Measurements from ENCODE around the gene THSD4. TPM values are rescaled to one million over a fixed set of nuclear protein-coding genes. Genes with fewer than 3 reads are reported as not detected.
A peak's percentile ranks its signal among the peaks of the same experiment; 100 is the strongest.

The THSD4 gene
- polyA plus RNA-seq, 1 experiment = 45.8 TPM

DNA sequence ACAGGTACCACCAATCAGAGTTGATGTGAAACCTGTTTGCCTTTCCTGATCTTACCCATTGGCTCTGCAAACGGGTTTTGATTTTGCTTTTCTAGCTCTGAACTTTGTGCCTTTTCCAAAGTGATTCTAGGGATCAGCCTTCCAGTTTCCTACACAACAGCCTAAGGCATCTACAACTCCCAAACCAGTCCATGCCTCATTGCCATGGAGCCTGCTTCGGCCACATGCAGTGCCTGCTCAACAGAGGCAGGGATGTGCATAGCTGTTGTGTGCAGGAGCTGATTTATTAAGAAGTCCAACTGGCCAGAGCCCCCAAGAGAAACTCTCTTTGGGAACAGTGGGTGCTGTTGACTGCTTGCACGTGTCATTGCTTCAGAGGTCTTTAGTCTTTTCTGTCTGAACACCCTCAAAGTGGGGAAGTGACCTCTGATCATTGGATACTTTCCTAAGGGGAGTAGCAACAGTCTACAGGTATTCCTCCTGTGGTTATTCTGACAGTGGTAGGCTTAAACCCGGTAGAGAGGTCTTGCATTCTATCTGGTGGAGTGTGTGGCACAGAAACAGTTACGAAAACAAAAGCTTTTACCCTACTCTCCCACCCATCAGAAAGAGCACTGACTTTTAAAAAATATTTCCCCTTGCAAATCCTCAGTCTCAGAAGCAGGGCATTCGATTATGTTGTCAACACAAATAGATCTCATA lies 36.6 kb upstream of the THSD4 start:
- ChIA-PET POLR2A (interaction anchor here (1.8 kb wide), 1 partner anchor 30 kb away, joined by 8 read pairs; no protein-coding TSS in a partner anchor), CTCF (interaction anchor here (1.0 kb wide), 1 partner anchor 30 kb away, joined by 3 read pairs; no protein-coding TSS in a partner anchor)
- DNase-seq (ENCODE audit: low read depth, low spot score) = no peak
- no peak overlapping the region for H3K27ac ChIP-seq (ENCODE audit: low read depth, low read length)
- H3K9me3 ChIP-seq (ENCODE audit: control insufficient read depth, insufficient read depth, low read length) = no peaks in the 10 kb centered on the region
- TF ChIP-seq, protein P1, sequence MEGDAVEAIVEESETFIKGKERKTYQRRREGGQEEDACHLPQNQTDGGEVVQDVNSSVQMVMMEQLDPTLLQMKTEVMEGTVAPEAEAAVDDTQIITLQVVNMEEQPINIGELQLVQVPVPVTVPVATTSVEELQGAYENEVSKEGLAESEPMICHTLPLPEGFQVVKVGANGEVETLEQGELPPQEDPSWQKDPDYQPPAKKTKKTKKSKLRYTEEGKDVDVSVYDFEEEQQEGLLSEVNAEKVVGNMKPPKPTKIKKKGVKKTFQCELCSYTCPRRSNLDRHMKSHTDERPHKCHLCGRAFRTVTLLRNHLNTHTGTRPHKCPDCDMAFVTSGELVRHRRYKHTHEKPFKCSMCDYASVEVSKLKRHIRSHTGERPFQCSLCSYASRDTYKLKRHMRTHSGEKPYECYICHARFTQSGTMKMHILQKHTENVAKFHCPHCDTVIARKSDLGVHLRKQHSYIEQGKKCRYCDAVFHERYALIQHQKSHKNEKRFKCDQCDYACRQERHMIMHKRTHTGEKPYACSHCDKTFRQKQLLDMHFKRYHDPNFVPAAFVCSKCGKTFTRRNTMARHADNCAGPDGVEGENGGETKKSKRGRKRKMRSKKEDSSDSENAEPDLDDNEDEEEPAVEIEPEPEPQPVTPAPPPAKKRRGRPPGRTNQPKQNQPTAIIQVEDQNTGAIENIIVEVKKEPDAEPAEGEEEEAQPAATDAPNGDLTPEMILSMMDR (IDR thresholded peaks at IDR 0.05; ENCODE audit: low read depth, low read length) = no peak
- H3K4me3 ChIP-seq (ENCODE audit: low read depth, low read length) = no peak overlapping the region
- H3K27me3 ChIP-seq (ENCODE audit: control insufficient read depth, insufficient read depth, low read length) = no peaks in the 10 kb centered on the region

DNA sequence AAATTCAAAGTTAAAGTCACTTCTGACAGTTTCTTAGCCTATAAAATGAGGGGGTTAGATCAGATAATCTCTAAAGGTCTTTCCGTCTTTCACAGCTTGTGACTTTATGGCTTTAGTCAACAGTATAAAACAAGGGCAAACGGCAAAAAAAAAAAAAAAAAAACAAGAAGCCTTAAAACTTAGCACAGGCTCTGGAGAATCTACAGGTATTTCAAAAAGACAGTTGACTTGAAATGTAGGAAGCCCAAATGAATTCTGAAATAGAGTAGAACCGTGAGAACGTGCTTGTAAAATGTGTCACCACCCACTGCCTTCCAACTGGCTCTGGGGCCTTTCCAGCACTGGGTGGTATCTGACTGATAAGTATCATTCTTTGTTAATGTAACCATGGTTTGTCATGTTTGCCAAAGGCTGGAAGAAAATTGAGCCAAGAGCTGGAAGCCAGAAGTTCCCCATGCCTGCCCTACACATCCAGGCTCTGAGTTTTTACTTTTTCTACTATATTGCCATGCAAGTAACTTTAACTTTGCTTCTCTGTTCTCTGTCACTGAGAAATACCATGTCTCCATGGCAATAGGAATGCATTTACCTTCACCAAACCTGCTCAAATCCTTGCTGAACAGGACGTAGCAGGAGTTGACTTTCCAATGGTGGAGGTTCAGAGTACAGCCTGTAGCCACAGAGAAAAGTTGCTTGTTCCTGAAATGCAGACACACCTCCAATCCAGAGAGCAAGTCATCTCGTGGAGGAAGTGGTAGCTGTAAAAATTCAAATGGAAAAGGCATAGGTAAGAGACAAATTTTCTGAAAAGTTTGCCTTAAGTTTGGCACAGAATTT lies 35.8 kb upstream of the THSD4 start:
- Histone ChIP-seq H3K4me3 (ENCODE audit: low read depth, low read length) (no peak overlapping the region), H3K9me3 (ENCODE audit: control insufficient read depth, insufficient read depth, low read length) (no peaks in the 10 kb centered on the region), H3K27ac (ENCODE audit: low read depth, low read length) (peak overlapping the region; percentile 66), H3K27me3 (ENCODE audit: control insufficient read depth, insufficient read depth, low read length) (no peaks in the 10 kb centered on the region)
- ChIA-PET POLR2A (interaction anchor here (1.8 kb wide), 1 partner anchor 30 kb away, joined by 8 read pairs; no protein-coding TSS in a partner anchor), CTCF (interaction anchor here (0.7 kb wide), 1 partner anchor 192 kb away, joined by 3 read pairs; no protein-coding TSS in a partner anchor)
- TF ChIP-seq, protein P1 (IDR thresholded peaks at IDR 0.05; ENCODE audit: low read depth, low read length) = no peak
- DNase-seq (ENCODE audit: low read depth, low spot score) = no peak

DNA sequence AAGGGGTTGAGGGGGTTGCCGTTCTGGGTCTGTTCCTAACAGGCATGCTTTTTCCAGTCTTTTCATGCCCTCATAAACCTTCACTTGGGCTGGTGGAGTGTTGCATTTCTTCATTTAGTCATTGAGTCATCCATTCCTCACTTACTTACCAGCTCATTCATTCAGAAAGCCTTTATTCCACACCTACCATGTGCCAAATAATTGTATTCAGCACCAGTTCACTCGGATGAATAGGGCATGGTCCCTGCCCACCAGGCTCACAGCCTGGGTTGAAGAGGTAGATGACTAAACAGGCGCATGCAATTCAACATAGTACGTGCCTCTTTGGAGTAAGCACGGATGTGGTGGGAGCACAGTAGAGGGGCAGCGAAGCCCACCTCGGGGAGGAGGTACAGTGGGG lies 35.1 kb upstream of the THSD4 start:
- DNase-seq (ENCODE audit: low read depth, low spot score) = no peak
- CTCF ChIA-PET = no interaction called here

DNA sequence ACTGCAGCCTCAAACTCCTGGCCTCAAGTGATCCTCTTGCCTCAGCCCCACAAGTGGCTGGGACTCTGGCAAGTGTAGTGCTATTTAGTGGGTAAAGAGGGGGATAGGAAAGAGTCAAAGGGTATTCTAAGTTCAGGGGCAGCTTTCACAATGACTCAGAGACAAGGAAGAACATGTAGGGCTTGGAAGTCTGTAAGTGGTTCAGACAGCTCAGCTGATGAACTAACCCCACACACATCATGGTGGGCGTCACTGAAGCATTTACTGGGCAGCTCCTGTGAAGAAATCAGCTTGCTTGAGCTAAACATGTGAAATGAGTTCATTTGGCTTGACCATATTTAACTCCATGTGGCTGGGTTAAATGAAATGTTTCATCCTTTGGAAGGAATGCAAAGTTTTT lies 34.6 kb upstream of the THSD4 start:
- TF ChIP-seq, protein P1 (IDR thresholded peaks at IDR 0.05; ENCODE audit: low read depth, low read length) = no peak
- no peaks in the 10 kb centered on the region for H3K27me3 ChIP-seq (ENCODE audit: control insufficient read depth, insufficient read depth, low read length)
- POLR2A ChIA-PET = interaction anchor here (0.9 to 1.5 kb wide), 2 partner anchors 14 to 28 kb away, joined by 3 to 7 read pairs; no protein-coding TSS in a partner anchor
- DNase-seq (ENCODE audit: low read depth, low spot score) = peak; percentile 85
- no peaks in the 10 kb centered on the region for H3K9me3 ChIP-seq (ENCODE audit: control insufficient read depth, insufficient read depth, low read length)
- H3K27ac ChIP-seq (ENCODE audit: low read depth, low read length) = peak overlapping the region; percentile 77
- CTCF ChIA-PET = no interaction called here
- no peak overlapping the region for H3K4me3 ChIP-seq (ENCODE audit: low read depth, low read length)

More for the DNA sequence above, 35.1 kb upstream of the THSD4 start:
- Histone ChIP-seq H3K27ac (ENCODE audit: low read depth, low read length) (peak overlapping the region; percentile 77), H3K9me3 (ENCODE audit: control insufficient read depth, insufficient read depth, low read length) (no peaks in the 10 kb centered on the region), H3K4me3 (ENCODE audit: low read depth, low read length) (no peak overlapping the region), H3K27me3 (ENCODE audit: control insufficient read depth, insufficient read depth, low read length) (no peaks in the 10 kb centered on the region)
- POLR2A ChIA-PET = interaction anchor here (0.9 to 1.5 kb wide), 2 partner anchors 13 to 29 kb away, joined by 3 to 7 read pairs; no protein-coding TSS in a partner anchor
- TF ChIP-seq, protein P1 (IDR thresholded peaks at IDR 0.05; ENCODE audit: low read depth, low read length) = no peak

Measured in AG04450 (cell line).